Activated CD4-positive, alpha-beta memory T cell treated with anti-CD3 and anti-CD28 coated beads, Interleukin-2, amount 10 ng/mL, durations not matched to agents 7 days and 5 days (primary cell): ENCODE results near the gene AFG3L2. TPM values are rescaled to one million over a fixed set of nuclear protein-coding genes. Genes with fewer than 3 reads are reported as not detected.

Source experiments
- CTCF ChIA-PET: fragments of 350-600 bp; sonication (Branson Sonifier 250); formaldehyde crosslinking; loops from one replicate; lab custom pipeline; 2021; ENCODE audit warnings: antibody characterized with exemption, inconsistent platforms; lab: Charles Lee
- POLR2A ChIA-PET: fragments of 350-600 bp; sonication (Branson Sonifier 250); formaldehyde crosslinking; loops from one replicate; lab custom pipeline; 2021; ENCODE audit warnings: antibody characterized with exemption; lab: Charles Lee
- DNase-seq: peaks from one replicate; pipeline ENCODE4 v3.0.0-alpha.2; 2020
- H3K27ac Mint-ChIP-seq: one replicate; pipeline ENCODE4 v1.8.0; 2021; ENCODE audit warnings: mild to moderate bottlenecking, mixed read lengths
- H3K27me3 Mint-ChIP-seq: one replicate; pipeline ENCODE4 v1.8.0; 2021; ENCODE audit warnings: mixed read lengths
- H3K36me3 Mint-ChIP-seq: one replicate; pipeline ENCODE4 v1.8.0; 2021; ENCODE audit warnings: low read depth, mixed read lengths
- H3K4me1 Mint-ChIP-seq: one replicate; pipeline ENCODE4 v1.8.0; 2021; ENCODE audit warnings: mixed read lengths
- H3K4me3 Mint-ChIP-seq: one replicate; pipeline ENCODE4 v1.8.0; 2021; ENCODE audit warnings: mild to moderate bottlenecking, mixed read lengths
- H3K9me3 Mint-ChIP-seq: one replicate; pipeline ENCODE4 v1.8.0; 2021; ENCODE audit warnings: mixed read lengths
- total RNA-seq, 2 experiments: library from RNA; stranded (reverse); gene quantifications; one replicate each; pipeline ENCODE4 v1.2.3, GENCODE V29; 2021

AFG3L2 gene
- total RNA-seq, 2 experiments from 2014 or later: 31.9 to 32.8 TPM

DNA sequence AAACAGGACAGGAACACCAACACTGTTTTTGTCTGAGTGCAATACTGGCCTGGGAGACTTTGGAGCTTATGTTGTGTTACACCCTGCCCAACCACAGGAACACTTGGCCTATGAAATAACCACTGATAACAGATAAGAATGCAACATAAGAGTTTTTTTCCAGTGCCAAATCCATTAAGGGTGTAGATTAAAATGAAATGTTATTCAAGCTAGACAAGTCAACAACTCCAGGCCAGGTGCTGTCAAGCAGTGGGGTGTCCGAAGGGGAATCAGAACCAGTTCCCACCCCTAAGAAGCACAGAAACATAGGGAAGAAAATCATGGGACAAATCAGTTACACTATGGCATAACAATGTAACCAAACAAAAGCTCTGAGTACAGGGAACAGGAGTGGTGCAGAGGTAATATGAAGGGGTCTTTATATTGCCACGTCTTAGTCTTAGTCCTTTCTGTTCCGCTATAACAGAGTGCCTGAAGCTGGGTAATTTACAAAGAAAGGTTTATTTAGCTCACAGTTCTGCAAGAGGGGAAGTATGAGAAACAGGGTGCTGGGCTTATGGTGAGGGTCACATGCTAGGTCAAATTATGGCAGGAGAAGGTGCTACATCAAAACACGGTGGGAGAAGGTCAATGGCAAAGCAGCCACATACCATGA is 3.8 kb downstream of the AFG3L2 start:
- POLR2A ChIA-PET: interaction anchor here (1.1 kb wide), 1 partner anchor 34 kb away, joined by 4 read pairs; the partner anchor contains the start of gene PRELID3A
- Mint-ChIP-seq H3K27me3 (no peaks in the 10 kb centered on the region), H3K27ac (no peak overlapping the region), H3K4me1 (peaks cover 54% of the 10 kb centered on the region), H3K9me3 (no peaks in the 10 kb centered on the region), H3K4me3 (no peak overlapping the region), H3K36me3 (peaks cover 32% of the 10 kb centered on the region)
- CTCF ChIA-PET: interaction anchor here (1.0 kb wide), 2 partner anchors 45 to 287 kb away, joined by 3 to 4 read pairs; no protein-coding TSS in a partner anchor
- DNase-seq: no peak

DNA sequence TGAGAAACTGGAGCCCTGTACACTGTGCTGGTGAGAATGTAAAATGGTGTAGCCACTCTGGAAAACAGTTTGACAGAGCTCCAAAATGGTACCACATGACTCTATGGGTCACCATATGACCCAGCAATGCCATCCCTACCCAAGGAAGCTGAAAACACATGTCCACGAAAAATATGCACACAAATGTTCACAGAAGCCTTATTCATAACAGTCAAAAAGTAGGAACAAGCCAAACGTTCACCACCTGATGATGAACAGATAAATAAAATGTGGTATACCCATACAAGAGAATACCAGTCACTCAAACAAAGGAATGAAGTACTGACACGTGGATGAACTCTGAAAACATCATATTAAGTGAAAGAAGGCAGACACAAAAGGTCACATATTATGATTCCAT is 4.6 kb downstream of the AFG3L2 start:
- Mint-ChIP-seq H3K4me3 (no peak overlapping the region), H3K9me3 (no peaks in the 10 kb centered on the region), H3K27me3 (no peaks in the 10 kb centered on the region), H3K36me3 (peaks cover 33% of the 10 kb centered on the region), H3K27ac (no peak overlapping the region), H3K4me1 (peaks cover 47% of the 10 kb centered on the region)
- no peak for DNase-seq
- POLR2A ChIA-PET: no interaction called here
- CTCF ChIA-PET: interaction anchor here (1.0 kb wide), 1 partner anchor 288 kb away, joined by 3 read pairs; no protein-coding TSS in a partner anchor

DNA sequence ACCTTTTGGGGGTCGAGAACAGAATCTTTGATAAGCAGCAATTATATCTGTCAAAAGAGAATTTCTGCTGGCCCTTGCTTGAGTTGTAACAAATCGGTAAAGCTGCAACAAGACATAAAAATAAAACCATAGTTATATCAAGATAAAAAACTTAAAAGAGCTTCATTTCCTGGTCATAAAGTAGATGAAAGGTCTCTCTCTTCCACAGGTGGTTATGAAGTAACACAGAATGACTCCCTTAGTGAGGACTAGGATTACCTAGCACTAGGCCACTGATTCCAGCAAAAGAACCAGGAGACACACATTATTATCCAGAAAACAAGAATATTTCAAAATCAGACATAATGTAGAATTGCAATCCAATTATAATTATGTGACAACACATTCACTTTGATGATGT is 5.4 kb downstream of the AFG3L2 start:
- ChIA-PET CTCF (no interaction called here), POLR2A (no interaction called here)
- Mint-ChIP-seq H3K27ac (no peak overlapping the region), H3K9me3 (no peaks in the 10 kb centered on the region), H3K36me3 (peaks cover 41% of the 10 kb centered on the region), H3K4me1 (peaks cover 47% of the 10 kb centered on the region), H3K27me3 (no peaks in the 10 kb centered on the region), H3K4me3 (no peak overlapping the region)
- DNase-seq: no peak

DNA sequence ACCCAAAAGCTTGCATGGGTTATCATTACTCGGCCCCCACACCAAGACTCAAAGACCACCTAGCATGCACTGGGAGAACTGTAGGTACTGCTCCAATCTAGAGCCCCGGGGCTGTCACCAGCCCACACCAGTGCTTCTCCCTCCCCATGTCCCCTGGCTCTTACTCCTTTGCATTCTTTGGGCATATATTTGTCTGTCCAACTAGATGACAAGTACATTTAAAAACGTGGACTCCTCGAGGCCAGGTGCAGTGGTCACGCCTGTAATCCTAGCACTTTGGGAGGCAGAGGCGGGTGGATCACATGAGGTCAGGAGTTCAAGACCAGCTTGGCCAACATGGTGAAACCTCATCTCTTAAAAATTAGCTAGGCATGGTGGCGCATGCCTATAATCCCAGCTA is 7.8 kb downstream of the AFG3L2 start:
- ChIA-PET POLR2A (no interaction called here), CTCF (interaction anchor here (0.6 kb wide), 1 partner anchor 788 kb away, joined by 3 read pairs; no protein-coding TSS in a partner anchor)
- H3K27ac Mint-ChIP-seq: no peak overlapping the region
- no peak overlapping the region for H3K4me3 Mint-ChIP-seq
- no peaks in the 10 kb centered on the region for H3K9me3 Mint-ChIP-seq
- no peaks in the 10 kb centered on the region for H3K27me3 Mint-ChIP-seq
- H3K4me1 Mint-ChIP-seq: peaks cover 28% of the 10 kb centered on the region
- H3K36me3 Mint-ChIP-seq: peaks cover 41% of the 10 kb centered on the region
- DNase-seq: no peak

DNA sequence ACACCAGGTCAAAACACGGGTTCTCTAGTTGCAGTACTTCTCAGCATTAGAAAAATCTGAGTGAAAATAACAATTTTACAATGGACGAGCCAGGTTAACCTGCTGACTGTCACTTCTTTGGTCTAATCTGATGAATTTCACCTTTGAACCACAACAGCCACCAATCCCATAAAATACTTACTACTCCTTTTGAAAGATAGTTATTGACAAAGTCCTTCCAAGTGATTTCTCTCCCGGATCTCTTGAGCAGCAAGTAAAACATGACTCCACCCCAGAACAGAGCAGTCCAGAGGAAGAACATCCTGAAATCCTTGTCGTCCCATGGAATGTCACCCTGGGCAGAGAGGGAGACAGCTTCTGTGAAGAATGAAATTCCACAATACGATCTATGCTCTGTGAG is 10.2 kb downstream of the AFG3L2 start:
- H3K4me3 Mint-ChIP-seq: no peak overlapping the region
- POLR2A ChIA-PET: interaction anchor here (2.3 kb wide), 1 partner anchor 10 kb away, joined by 17 read pairs; the partner anchor contains the start of gene AFG3L2
- H3K36me3 Mint-ChIP-seq: peaks cover 35% of the 10 kb centered on the region
- H3K27ac Mint-ChIP-seq: no peak overlapping the region
- peaks cover 9% of the 10 kb centered on the region for H3K4me1 Mint-ChIP-seq
- H3K27me3 Mint-ChIP-seq: no peaks in the 10 kb centered on the region
- DNase-seq: no peak
- CTCF ChIA-PET: no interaction called here
- no peaks in the 10 kb centered on the region for H3K9me3 Mint-ChIP-seq

DNA sequence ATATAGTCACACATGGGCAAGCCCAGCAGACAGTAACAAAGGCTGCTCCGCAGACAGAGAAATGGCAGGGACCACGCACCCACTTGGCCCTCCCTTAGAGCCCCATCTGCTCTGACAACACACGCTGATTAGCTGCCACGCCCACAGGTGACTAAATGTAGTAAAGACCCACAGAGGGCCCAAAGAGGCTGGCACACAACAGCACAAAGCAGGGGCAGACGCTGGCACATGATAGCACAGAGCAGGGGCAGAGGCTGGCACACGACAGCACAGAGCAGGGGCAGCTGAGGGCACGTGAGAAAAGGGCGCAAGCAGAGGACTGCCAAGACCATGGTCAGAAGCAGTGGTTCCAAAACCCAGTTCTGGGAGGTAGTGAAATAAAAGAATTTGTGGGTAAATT is 10.6 kb downstream of the AFG3L2 start:
- POLR2A ChIA-PET: interaction anchor here (2.3 kb wide), 1 partner anchor 10 kb away, joined by 17 read pairs; the partner anchor contains the start of gene AFG3L2
- H3K9me3 Mint-ChIP-seq: no peaks in the 10 kb centered on the region
- CTCF ChIA-PET: no interaction called here
- peaks cover 6% of the 10 kb centered on the region for H3K4me1 Mint-ChIP-seq
- H3K4me3 Mint-ChIP-seq: no peak overlapping the region
- peaks cover 35% of the 10 kb centered on the region for H3K36me3 Mint-ChIP-seq
- no peak overlapping the region for H3K27ac Mint-ChIP-seq
- H3K27me3 Mint-ChIP-seq: no peaks in the 10 kb centered on the region
- DNase-seq: no peak

DNA sequence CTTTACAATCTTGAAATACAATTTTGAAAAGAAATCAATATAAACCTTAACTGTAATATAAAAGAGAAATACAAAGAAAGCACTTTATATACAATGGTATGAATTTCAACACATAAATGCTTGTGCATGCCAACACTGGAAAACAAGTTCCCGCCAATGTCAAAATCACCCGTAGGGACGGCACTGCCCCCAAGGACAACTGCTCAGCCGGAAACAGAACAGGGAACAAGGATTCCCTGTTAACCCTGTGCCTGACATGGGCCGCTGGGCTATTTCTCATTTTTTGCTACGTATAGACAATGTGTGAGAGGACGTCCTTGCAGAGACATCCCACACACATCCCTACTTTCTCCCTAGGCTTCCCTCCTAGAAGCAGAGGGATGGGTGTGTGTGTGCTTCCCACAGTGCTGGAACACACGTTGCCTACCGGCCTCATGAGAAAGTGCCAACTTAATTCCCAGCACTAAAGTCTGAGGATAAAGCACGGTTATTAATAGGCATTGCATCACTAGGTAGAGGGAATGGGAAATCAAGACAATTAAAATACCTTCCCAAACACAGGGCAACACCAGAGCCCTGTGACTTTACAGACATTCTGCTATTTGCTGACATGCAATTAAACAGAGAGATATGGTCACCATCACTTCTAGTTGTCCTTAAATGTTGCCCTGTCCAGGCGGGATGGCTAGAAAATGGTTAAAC is 14.4 kb downstream of the AFG3L2 start:
- Mint-ChIP-seq H3K36me3 (peaks cover 43% of the 10 kb centered on the region), H3K9me3 (no peaks in the 10 kb centered on the region), H3K27me3 (no peaks in the 10 kb centered on the region), H3K4me3 (no peak overlapping the region), H3K27ac (no peak overlapping the region), H3K4me1 (peaks cover 4% of the 10 kb centered on the region)
- no peak for DNase-seq
- ChIA-PET CTCF (interaction anchor here (1.2 kb wide), 1 partner anchor 16 kb away, joined by 3 read pairs; no protein-coding TSS in a partner anchor), POLR2A (interaction anchor here (0.7 kb wide), 1 partner anchor 14 kb away, joined by 3 read pairs; the partner anchor contains the start of gene AFG3L2)

DNA sequence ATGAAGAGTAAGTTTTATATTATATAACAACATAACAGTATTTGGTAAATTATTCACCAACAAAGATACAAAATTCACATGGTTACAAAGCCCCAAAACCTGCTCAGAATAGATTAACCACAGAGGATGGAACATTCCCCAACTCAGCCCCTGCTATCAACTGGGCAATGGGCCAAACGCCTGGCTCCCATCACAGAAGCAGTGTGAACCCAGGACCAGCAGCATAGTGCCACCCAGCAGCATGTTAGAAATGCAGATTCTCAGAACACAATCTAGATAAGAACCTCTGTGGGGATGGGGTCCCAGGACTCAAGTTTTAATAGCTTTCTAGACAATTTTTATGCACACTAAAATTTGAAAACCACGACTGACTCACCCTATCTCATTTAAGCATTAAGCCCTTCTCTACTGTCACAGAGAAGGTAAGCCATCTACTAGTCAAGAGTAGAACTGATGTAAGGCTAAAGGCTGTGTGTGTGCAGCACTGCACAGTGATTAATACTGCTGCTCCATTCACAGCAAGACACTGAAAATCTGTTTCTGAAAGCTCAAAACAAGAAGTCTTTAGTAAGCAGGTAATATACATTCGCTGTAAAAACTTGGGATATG is 15.2 kb downstream of the AFG3L2 start:
- H3K27me3 Mint-ChIP-seq: no peaks in the 10 kb centered on the region
- H3K4me3 Mint-ChIP-seq: no peak overlapping the region
- H3K36me3 Mint-ChIP-seq: peaks cover 40% of the 10 kb centered on the region
- H3K9me3 Mint-ChIP-seq: no peaks in the 10 kb centered on the region
- DNase-seq: no peak
- peaks cover 4% of the 10 kb centered on the region for H3K4me1 Mint-ChIP-seq
- H3K27ac Mint-ChIP-seq: no peak overlapping the region
- POLR2A ChIA-PET: no interaction called here
- CTCF ChIA-PET: interaction anchor here (1.2 kb wide), 1 partner anchor 15 kb away, joined by 3 read pairs; no protein-coding TSS in a partner anchor

DNA sequence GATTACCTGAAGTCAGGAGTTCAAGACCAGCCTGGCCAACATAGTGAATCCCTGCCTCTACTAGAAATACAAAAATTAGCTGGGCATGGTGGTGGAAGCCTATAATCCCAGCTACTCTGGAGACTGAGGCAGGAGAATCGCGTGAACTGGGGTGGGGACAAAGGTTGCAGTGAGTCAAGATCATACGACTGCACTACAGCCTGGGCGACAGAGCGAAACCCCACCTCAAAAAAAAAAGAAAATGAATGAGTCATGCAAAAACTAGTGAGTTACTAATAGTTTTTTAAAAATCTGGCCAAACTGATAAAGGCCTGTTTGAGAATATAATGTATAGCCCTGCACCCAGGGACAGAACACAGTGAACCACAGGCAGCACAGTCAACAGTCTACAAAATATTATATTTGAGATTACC is 17.5 kb downstream of the AFG3L2 start:
- peaks cover 48% of the 10 kb centered on the region for H3K36me3 Mint-ChIP-seq
- no peak for DNase-seq
- no peaks in the 10 kb centered on the region for H3K27me3 Mint-ChIP-seq
- POLR2A ChIA-PET: no interaction called here
- CTCF ChIA-PET: no interaction called here
- H3K9me3 Mint-ChIP-seq: no peaks in the 10 kb centered on the region
- H3K4me3 Mint-ChIP-seq: no peak overlapping the region
- no peak overlapping the region for H3K27ac Mint-ChIP-seq
- H3K4me1 Mint-ChIP-seq: peaks cover 4% of the 10 kb centered on the region

DNA sequence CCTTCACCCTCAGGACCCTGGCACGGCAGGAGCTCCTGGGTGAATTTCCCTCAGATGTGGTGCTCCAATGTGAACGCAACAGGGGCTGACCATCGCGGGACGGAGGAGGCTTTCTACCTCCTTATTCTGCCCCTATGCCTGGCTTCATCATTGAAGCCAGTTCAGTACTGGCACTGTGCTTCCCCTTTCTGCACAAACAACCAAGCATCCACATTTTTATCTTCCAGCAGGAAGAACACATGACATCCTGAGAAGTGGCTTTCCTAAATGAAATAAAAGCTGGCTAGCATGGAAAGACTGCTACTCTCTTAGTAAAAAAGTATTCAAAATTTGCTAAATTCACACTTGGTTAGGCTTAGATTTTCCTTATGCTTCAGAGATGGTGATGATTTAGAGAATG is 24.8 kb downstream of the AFG3L2 start:
- no peak overlapping the region for H3K27ac Mint-ChIP-seq
- no peaks in the 10 kb centered on the region for H3K27me3 Mint-ChIP-seq
- ChIA-PET CTCF (interaction anchor here (2.1 kb wide), 1 partner anchor 24 kb away, joined by 6 read pairs; no protein-coding TSS in a partner anchor), POLR2A (interaction anchor here (1.6 kb wide), 1 partner anchor 25 kb away, joined by 5 read pairs; the partner anchor contains the start of gene AFG3L2)
- H3K4me3 Mint-ChIP-seq: no peak overlapping the region
- no peaks in the 10 kb centered on the region for H3K9me3 Mint-ChIP-seq
- no peak for DNase-seq
- no peaks in the 10 kb centered on the region for H3K4me1 Mint-ChIP-seq
- H3K36me3 Mint-ChIP-seq: peaks cover 52% of the 10 kb centered on the region

DNA sequence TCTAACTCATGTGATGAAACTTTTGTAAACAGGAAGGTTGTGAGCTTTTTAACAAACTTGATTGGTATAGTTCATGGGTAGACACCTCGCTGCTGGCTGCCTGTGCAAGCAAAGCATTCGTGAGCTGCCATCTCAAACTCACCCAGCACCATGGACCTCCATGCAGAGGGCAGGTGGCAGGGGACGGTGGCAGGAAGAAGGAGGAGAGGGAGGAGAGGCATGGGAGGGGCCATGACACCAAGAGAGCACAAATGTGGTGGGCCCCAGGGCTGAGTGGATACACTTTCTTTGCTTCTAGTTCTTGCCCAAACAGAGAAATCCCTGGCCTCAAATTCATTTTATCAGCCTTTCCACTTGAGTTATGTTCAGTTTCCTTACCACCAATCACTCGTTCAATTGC is 29.1 kb downstream of the AFG3L2 start:
- ChIA-PET POLR2A (no interaction called here), CTCF (interaction anchor here (1.2 to 3.3 kb wide), 2 partner anchors 20 to 45 kb away, joined by 6 to 17 read pairs; no protein-coding TSS in a partner anchor)
- Mint-ChIP-seq H3K9me3 (no peaks in the 10 kb centered on the region), H3K4me1 (peaks cover 7% of the 10 kb centered on the region), H3K27ac (no peak overlapping the region), H3K36me3 (peaks cover 50% of the 10 kb centered on the region), H3K4me3 (no peak overlapping the region), H3K27me3 (no peaks in the 10 kb centered on the region)
- no peak for DNase-seq

DNA sequence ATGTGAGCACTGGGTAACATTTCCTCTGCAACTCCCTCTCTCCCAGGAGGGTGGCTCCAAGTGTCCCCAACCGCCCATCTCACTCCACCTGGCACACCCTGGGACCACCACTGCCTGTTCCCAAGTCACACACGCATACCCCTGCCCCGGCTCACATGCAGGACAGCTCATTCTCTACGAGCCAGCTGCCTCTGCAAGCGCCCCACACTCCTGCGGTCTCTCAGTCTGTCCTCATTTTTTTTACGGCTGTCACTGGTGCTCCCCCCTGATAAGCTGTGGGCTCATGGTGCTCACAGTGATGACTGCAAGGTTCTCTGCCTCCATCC is 30.8 kb downstream of the AFG3L2 start:
- Mint-ChIP-seq H3K4me1 (peaks cover 7% of the 10 kb centered on the region), H3K27me3 (no peaks in the 10 kb centered on the region), H3K9me3 (no peaks in the 10 kb centered on the region), H3K27ac (no peak overlapping the region), H3K36me3 (peaks cover 60% of the 10 kb centered on the region), H3K4me3 (no peak overlapping the region)
- no peak for DNase-seq
- ChIA-PET POLR2A (no interaction called here), CTCF (no interaction called here)
